ENCODE results near the gene SPRY4. TPM values are rescaled to one million over a fixed set of nuclear protein-coding genes. Genes with fewer than 3 reads are reported as not detected.
"Not testable (repeated sequence)": the region's sequence is repeated elsewhere in the genome, so short reads cannot be mapped to it uniquely, and the experiment has no call there.

The SPRY4 gene
- total RNA-seq, 1 donor from 2014 or later: 42.1 TPM

DNA sequence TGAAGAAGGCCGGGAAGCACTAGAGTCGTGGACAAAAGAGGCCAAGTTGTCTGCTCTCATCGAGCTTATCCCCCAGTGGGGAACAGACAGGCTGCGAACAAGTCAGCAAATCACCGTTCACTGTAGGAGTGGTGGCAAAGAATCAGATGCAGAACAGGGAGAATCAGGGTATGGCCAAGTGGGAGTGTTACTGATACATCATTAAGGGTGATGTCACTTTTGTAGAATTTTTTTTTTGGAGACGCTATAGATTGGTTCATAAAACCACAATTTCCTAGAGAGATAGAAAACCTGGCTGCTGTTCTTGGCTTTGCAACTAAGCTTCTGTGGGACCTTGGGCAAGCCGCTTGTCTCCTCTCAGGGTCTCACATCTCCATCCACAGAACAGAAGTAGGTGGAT lies 21.3 kb downstream of the SPRY4 start:
- TF ChIP-seq, protein P1, sequence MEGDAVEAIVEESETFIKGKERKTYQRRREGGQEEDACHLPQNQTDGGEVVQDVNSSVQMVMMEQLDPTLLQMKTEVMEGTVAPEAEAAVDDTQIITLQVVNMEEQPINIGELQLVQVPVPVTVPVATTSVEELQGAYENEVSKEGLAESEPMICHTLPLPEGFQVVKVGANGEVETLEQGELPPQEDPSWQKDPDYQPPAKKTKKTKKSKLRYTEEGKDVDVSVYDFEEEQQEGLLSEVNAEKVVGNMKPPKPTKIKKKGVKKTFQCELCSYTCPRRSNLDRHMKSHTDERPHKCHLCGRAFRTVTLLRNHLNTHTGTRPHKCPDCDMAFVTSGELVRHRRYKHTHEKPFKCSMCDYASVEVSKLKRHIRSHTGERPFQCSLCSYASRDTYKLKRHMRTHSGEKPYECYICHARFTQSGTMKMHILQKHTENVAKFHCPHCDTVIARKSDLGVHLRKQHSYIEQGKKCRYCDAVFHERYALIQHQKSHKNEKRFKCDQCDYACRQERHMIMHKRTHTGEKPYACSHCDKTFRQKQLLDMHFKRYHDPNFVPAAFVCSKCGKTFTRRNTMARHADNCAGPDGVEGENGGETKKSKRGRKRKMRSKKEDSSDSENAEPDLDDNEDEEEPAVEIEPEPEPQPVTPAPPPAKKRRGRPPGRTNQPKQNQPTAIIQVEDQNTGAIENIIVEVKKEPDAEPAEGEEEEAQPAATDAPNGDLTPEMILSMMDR (conservative IDR thresholded peaks at IDR 0.05): no peak
- Mint-ChIP-seq H3K27ac (ENCODE audit: unreplicated experiment) (no peak overlapping the region), H3K36me3 (ENCODE audit: low read depth) (peaks cover 3% of the 10 kb centered on the region), H3K4me3 (no peak overlapping the region), H3K9me3 (no peaks in the 10 kb centered on the region), H3K27me3 (ENCODE audit: low read depth) (no peaks in the 10 kb centered on the region), H3K4me1 (peaks cover 43% of the 10 kb centered on the region)
- no peak for DNase-seq (ENCODE audit: low read depth, low spot score)

DNA sequence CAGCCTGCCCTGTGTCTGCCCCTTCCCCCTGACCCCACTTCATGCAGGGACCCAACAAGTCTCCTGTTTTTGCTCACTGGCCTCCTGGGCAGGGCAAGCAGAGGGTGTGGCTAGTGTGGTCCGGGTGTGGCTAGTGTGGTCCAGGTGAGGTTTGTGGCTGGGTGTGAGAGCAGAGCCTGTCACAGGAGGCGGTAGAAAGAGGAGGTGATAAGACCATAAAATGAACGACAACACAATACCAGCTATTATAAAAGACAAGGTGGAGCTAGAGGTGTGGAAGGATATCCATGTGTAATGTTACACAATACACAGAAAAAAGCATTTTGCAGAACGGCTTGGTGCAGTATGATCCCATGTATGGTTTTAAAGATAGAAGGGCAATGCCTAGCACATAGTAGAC lies 23.3 kb downstream of the SPRY4 start:
- Mint-ChIP-seq H3K27me3 (ENCODE audit: low read depth) (no peaks in the 10 kb centered on the region), H3K27ac (ENCODE audit: unreplicated experiment) (no peak overlapping the region), H3K36me3 (ENCODE audit: low read depth) (peaks cover 3% of the 10 kb centered on the region), H3K4me1 (peaks cover 55% of the 10 kb centered on the region), H3K4me3 (no peak overlapping the region), H3K9me3 (no peaks in the 10 kb centered on the region)
- TF ChIP-seq, protein P1 (conservative IDR thresholded peaks at IDR 0.05): no peak
- no peak for DNase-seq (ENCODE audit: low read depth, low spot score)

DNA sequence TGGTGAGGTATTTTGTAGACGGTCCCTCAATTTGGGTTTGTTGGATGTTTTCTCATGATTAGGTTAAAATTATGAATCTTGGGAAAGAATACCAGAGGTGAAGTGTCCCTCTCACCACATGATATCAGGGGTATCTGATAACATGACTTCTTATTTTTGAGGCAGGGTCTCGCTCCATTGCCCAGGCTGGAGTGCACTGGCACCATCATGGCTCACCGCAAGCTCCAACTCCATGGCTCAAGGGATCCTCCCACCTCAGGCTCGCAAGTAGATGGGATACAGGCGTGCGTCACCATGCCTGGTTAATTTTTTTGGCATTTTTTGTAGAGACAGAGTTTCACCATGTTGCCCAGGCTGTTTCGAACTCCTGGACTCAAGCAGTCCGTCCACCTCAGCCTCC lies 24.1 kb downstream of the SPRY4 start:
- no peaks in the 10 kb centered on the region for H3K9me3 Mint-ChIP-seq
- H3K27me3 Mint-ChIP-seq (ENCODE audit: low read depth): no peaks in the 10 kb centered on the region
- H3K36me3 Mint-ChIP-seq (ENCODE audit: low read depth): peaks cover under 1% of the 10 kb centered on the region
- H3K27ac Mint-ChIP-seq (ENCODE audit: unreplicated experiment): no peak overlapping the region
- H3K4me3 Mint-ChIP-seq: no peak overlapping the region
- DNase-seq (ENCODE audit: low read depth, low spot score): no peak
- H3K4me1 Mint-ChIP-seq: peaks cover 56% of the 10 kb centered on the region
- TF ChIP-seq, protein P1 (conservative IDR thresholded peaks at IDR 0.05): no peak

DNA sequence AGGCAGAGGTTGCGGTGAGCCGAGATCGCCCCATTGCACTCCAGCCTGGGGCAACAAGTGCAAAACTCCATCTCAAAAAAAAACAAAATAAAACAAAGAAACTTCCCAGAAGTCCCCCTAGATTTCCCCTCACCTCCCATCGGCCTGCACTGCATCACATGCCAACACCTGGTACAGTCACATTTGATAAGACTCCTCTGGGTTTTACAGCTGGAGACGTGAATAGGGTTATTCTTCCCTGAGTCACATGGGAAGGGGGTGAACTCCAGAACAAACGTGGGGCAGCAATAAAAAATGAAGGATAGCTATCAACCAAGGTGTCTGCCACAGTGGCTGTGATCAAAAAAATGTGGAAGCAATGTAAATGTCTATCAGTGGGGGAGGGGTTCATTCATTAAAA lies 26.0 kb downstream of the SPRY4 start:
- no peaks in the 10 kb centered on the region for H3K36me3 Mint-ChIP-seq (ENCODE audit: low read depth)
- H3K9me3 Mint-ChIP-seq: no peaks in the 10 kb centered on the region
- H3K4me3 Mint-ChIP-seq: no peak overlapping the region
- H3K27ac Mint-ChIP-seq (ENCODE audit: unreplicated experiment): no peak overlapping the region
- H3K27me3 Mint-ChIP-seq (ENCODE audit: low read depth): no peaks in the 10 kb centered on the region
- H3K4me1 Mint-ChIP-seq: peaks cover 56% of the 10 kb centered on the region
- DNase-seq (ENCODE audit: low read depth, low spot score): no peak
- TF ChIP-seq, protein P1 (conservative IDR thresholded peaks at IDR 0.05): no peak

DNA sequence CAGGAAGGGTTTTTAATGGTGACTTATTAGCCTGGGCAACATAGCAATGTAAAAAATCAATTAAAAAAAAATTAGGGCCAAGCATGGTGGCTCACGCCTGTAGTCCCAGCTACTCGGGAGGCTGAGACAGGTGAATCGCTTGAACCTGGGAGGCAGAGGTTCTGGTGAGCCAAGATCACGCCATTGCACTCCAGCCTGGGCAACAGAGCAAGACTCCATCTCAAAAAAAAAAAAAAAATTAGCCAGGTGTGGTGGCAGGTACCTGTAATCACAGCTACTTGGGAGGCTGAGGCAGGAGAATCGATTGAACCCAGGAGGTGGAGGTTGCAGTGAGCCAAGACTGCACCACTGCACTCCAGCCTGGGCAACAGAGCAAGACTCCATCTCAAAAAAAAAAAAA lies 27.0 kb downstream of the SPRY4 start:
- H3K27ac Mint-ChIP-seq (ENCODE audit: unreplicated experiment); H3K4me3 Mint-ChIP-seq; H3K36me3 Mint-ChIP-seq (ENCODE audit: low read depth); H3K27me3 Mint-ChIP-seq (ENCODE audit: low read depth); DNase-seq (ENCODE audit: low read depth, low spot score); H3K9me3 Mint-ChIP-seq: not testable (repeated sequence)
- H3K4me1 Mint-ChIP-seq: peaks cover 56% of the 10 kb centered on the region

DNA sequence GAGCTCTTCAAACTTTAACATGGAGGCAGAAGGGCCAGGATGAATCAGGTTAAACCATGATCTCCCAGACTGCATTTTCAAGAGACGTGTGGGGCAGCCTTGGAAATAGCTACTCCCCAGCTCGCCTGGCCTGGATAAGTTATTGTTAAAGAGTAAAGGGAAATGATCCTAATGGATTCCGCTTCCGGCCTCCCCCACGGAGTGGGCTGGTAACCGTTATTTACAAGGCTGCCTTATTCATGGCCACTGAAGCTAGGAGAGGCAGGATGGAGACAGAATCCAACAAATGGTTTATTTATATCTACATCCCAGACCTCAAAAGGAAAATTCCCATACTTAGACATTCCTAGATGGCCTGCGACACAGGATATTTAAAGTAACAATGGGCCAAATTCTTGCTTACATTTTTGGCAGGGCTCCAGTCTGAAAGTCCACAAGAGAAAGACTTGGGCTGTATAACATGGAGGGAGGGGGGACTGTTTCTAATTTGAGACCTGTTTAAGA lies 27.9 kb downstream of the SPRY4 start:
- no peaks in the 10 kb centered on the region for H3K27me3 Mint-ChIP-seq (ENCODE audit: low read depth)
- no peaks in the 10 kb centered on the region for H3K9me3 Mint-ChIP-seq
- DNase-seq (ENCODE audit: low read depth, low spot score): no peak
- H3K4me3 Mint-ChIP-seq: peak overlapping the region; percentile 50
- H3K27ac Mint-ChIP-seq (ENCODE audit: unreplicated experiment): peak overlapping the region; percentile 68
- peaks cover 58% of the 10 kb centered on the region for H3K4me1 Mint-ChIP-seq
- TF ChIP-seq, protein P1 (conservative IDR thresholded peaks at IDR 0.05): no peak
- H3K36me3 Mint-ChIP-seq (ENCODE audit: low read depth): peaks cover 4% of the 10 kb centered on the region
